ENCODE results near the gene DGKH. TPM values are rescaled to one million over a fixed set of nuclear protein-coding genes. Genes with fewer than 3 reads are reported as not detected.

Gene DGKH
- total and polyA plus RNA-seq, 9 of the 15 experiments (the other 6 are each of a cell fraction or from before 2014, with no cell fraction given), result 0.38 to 4.4 (median 3.1) TPM

DNA sequence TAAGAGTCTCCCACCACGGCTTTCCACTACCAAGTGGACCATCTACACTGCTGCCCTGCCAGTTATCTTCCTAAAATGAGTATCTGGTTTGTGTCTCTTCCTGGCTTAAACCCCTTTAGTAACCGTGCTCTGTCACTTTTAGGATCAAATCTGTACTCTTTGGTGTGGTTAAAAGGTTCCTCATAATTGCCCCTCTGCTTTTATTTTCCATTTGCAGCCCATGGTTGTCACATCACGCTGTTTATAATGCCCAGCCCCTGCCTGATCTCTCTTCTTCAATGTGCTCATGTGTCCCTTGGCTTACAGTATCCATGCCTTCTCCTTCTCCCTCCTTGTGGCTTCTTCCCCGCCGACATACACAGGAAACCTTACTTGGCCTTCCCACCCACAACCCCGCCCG lies 100.1 kb downstream of the DGKH start:
- H3K9me1 ChIP-seq (ENCODE audit: control insufficient read depth, insufficient read depth, low read length), result no peaks in the 10 kb centered on the region
- ATAC-seq (peak; percentile 36; the same call in 1 of the 3 replicates), DNase-seq (ENCODE audit: extremely low read depth in 1 of 4, low spot score in 3 of 4) (no peak), FAIRE-seq (no peak)
- no TSS peak for BruUV-seq (replicated peaks)
- TF ChIP-seq NFIC (IDR thresholded peaks at IDR 0.05), result no peak
- no peak for TF ChIP-seq GABPB2 (CRISPR knock-in tag; conservative IDR thresholded peaks at IDR 0.05)
- TF ChIP-seq, protein P1, sequence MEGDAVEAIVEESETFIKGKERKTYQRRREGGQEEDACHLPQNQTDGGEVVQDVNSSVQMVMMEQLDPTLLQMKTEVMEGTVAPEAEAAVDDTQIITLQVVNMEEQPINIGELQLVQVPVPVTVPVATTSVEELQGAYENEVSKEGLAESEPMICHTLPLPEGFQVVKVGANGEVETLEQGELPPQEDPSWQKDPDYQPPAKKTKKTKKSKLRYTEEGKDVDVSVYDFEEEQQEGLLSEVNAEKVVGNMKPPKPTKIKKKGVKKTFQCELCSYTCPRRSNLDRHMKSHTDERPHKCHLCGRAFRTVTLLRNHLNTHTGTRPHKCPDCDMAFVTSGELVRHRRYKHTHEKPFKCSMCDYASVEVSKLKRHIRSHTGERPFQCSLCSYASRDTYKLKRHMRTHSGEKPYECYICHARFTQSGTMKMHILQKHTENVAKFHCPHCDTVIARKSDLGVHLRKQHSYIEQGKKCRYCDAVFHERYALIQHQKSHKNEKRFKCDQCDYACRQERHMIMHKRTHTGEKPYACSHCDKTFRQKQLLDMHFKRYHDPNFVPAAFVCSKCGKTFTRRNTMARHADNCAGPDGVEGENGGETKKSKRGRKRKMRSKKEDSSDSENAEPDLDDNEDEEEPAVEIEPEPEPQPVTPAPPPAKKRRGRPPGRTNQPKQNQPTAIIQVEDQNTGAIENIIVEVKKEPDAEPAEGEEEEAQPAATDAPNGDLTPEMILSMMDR (IDR thresholded peaks at IDR 0.05 in 2 of 3, conservative IDR thresholded peaks at IDR 0.05 in 1 of 3; ENCODE audit: insufficient read depth in 2 of 3, low read depth in 1 of 3, low read length in 3 of 3), result no peak
- no peak for TF ChIP-seq ETV1 (tag; conservative IDR thresholded peaks at IDR 0.05; ENCODE audit: low read depth)
- no peak for TF ChIP-seq ZNF436 (CRISPR knock-in tag; IDR thresholded peaks at IDR 0.05)
- no peak for TF ChIP-seq NCOR1 (IDR thresholded peaks at IDR 0.05)
- no peak for TF ChIP-seq HNRNPLL (IDR thresholded peaks at IDR 0.05; ENCODE audit: low read depth, low read length, poor library complexity, severe bottlenecking)
- TF ChIP-seq, protein P2, sequence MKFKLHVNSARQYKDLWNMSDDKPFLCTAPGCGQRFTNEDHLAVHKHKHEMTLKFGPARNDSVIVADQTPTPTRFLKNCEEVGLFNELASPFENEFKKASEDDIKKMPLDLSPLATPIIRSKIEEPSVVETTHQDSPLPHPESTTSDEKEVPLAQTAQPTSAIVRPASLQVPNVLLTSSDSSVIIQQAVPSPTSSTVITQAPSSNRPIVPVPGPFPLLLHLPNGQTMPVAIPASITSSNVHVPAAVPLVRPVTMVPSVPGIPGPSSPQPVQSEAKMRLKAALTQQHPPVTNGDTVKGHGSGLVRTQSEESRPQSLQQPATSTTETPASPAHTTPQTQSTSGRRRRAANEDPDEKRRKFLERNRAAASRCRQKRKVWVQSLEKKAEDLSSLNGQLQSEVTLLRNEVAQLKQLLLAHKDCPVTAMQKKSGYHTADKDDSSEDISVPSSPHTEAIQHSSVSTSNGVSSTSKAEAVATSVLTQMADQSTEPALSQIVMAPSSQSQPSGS (CRISPR knock-in tag; IDR thresholded peaks at IDR 0.05), result no peak
- TF ChIP-seq HCFC1 (IDR thresholded peaks at IDR 0.05; ENCODE audit: low read depth, low read length), result no peak
- no peak for TF ChIP-seq ETS2 (tag; IDR thresholded peaks at IDR 0.05; ENCODE audit: borderline replicate concordance, poor library complexity, severe bottlenecking)
- TF ChIP-seq CBFB (CRISPR knock-in tag; IDR thresholded peaks at IDR 0.05), result no peak
- TF ChIP-seq, protein P3, sequence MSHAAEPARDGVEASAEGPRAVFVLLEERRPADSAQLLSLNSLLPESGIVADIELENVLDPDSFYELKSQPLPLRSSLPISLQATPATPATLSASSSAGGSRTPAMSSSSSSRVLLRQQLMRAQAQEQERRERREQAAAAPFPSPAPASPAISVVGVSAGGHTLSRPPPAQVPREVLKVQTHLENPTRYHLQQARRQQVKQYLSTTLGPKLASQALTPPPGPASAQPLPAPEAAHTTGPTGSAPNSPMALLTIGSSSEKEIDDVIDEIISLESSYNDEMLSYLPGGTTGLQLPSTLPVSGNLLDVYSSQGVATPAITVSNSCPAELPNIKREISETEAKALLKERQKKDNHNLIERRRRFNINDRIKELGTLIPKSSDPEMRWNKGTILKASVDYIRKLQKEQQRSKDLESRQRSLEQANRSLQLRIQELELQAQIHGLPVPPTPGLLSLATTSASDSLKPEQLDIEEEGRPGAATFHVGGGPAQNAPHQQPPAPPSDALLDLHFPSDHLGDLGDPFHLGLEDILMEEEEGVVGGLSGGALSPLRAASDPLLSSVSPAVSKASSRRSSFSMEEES (CRISPR knock-in tag; IDR thresholded peaks at IDR 0.05), result no peak
- TF ChIP-seq ZNF143 (CRISPR knock-in tag; IDR thresholded peaks at IDR 0.05), result no peak
- TF ChIP-seq SOX6 (IDR thresholded peaks at IDR 0.05), result no peak
- TF ChIP-seq KLF10 (CRISPR knock-in tag; IDR thresholded peaks at IDR 0.05), result no peak
- no peak for TF ChIP-seq CBFA2T3 (IDR thresholded peaks at IDR 0.05)
- no peak for TF ChIP-seq RBM15 (IDR thresholded peaks at IDR 0.05; ENCODE audit: insufficient read depth, low read length)
- H3K4me3 ChIP-seq, result no peak overlapping the region
- in situ Hi-C loops (cut with MboI) (no loop called here), intact Hi-C loops (cut with micrococcal nuclease) (no loop called here)
- no peaks in the 10 kb centered on the region for H3K79me2 ChIP-seq (ENCODE audit: control insufficient read depth, insufficient read depth, low read length)
- H3K27ac ChIP-seq (ENCODE audit: extremely low read depth, low read depth, low read length), result no peak overlapping the region
- ChIA-PET CTCF (ENCODE audit: low intra/inter-chr PET ratio) (no interaction called here), POLR2A (no interaction called here)
- H3K4me2 ChIP-seq (ENCODE audit: insufficient read depth, low read length), result no peak overlapping the region
- H3K9ac ChIP-seq (ENCODE audit: insufficient read depth in 1 of 2, low read depth in 2 of 2, low read length in 2 of 2), result no peak overlapping the region
- no peaks in the 10 kb centered on the region for H3K27me3 ChIP-seq (ENCODE audit: control insufficient read depth in 2 of 2, insufficient read depth in 2 of 2, low read length in 2 of 2)
- no peaks in the 10 kb centered on the region for H4K20me1 ChIP-seq (replicated peaks; ENCODE audit: control insufficient read depth, insufficient read depth, low read length)
- H3K36me3 ChIP-seq (ENCODE audit: control insufficient read depth, insufficient read depth, low read length), result no peaks in the 10 kb centered on the region
- H3K4me1 ChIP-seq (replicated peaks in 1 of 2; ENCODE audit: control insufficient read depth in 2 of 2, insufficient read depth in 2 of 2, low read length in 2 of 2), result 0 out of 5 replicates have a peak, but pooled peaks cover 0 to 3% of the 10 kb centered on the region in 2 experiments
- WGBS (ENCODE audit: insufficient coverage, low coverage, missing lambda C conversion rate), result 32% methylated on average over 3 of the region's 7 CpGs
- no peaks in the 10 kb centered on the region for H3K9me3 ChIP-seq (replicated peaks; ENCODE audit: control insufficient read depth, insufficient read depth, low read depth, low read length)
- no peak overlapping the region for H2AFZ ChIP-seq (ENCODE audit: low read depth, low read length)

Data from K562 (cell line).